ENCODE measurements around the gene CENPH.
A peak's percentile ranks its signal among the peaks of the same experiment; 100 is the strongest.

CENPH gene

DNA sequence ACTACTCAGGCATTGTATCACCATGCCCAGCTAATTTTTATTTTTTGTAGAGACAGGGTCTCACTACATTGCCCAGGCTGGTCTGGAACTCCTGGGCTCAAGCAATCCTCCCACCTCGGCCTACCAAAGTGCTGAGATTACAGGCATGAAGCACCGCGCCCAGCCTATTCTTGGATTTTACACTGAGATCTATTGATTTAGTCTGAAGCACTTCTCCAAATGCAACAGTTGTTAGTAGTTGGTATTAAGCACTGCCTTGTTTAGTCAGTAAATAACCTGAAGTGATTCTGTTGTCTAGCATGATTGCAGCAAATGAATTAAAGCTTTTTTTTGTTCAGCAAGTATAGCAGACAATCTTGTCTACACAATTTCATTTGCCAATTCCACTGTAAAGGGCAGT lies 31.3 kb upstream of the CENPH start:
- Histone ChIP-seq H4K8ac (ENCODE audit: low read depth, low read length) (no peak overlapping the region), H3K27me3 (ENCODE audit: control insufficient read depth in 3 of 3, insufficient read depth in 3 of 3, low read depth in 1 of 3, low read length in 3 of 3) (no peaks in the 10 kb centered on the region), H4K91ac (ENCODE audit: low read depth, low read length, poor library complexity) (no peak overlapping the region), H2BK15ac (ENCODE audit: low read length) (no peak overlapping the region), H3K4me1 (ENCODE audit: control insufficient read depth in 2 of 2, insufficient read depth in 1 of 2, low read depth in 1 of 2, low read length in 2 of 2) (no peaks in the 10 kb centered on the region), H3K27ac (replicated peaks; ENCODE audit: low read length) (no peak overlapping the region), H3K4ac (ENCODE audit: low read length) (no peak overlapping the region), H2AFZ (ENCODE audit: low read length) (no peak overlapping the region), H2BK5ac (ENCODE audit: low read length) (no peak overlapping the region), H2BK120ac (ENCODE audit: low read depth, low read length) (no peak overlapping the region), H3K9me3 (replicated peaks in 1 of 2; ENCODE audit: control insufficient read depth in 2 of 2, insufficient read depth in 1 of 2, low read depth in 1 of 2, low read length in 2 of 2) (no peaks in the 10 kb centered on the region), H3K4me3 (ENCODE audit: low read length in 2 of 2) (no peak overlapping the region), H3K79me1 (ENCODE audit: low read depth, low read length) (no peaks in the 10 kb centered on the region), H3K14ac (ENCODE audit: low read length) (no peak overlapping the region), H3K36me3 (replicated peaks in 1 of 2; ENCODE audit: control insufficient read depth in 2 of 2, insufficient read depth in 2 of 2, low read length in 2 of 2) (no peaks in the 10 kb centered on the region), H2BK12ac (ENCODE audit: low read length) (no peak overlapping the region), H2AK5ac (ENCODE audit: low read depth, low read length) (no peak overlapping the region), H3K23ac (ENCODE audit: low read depth, low read length, poor library complexity) (no peak overlapping the region), H3K18ac (ENCODE audit: low read length) (no peak overlapping the region), H3K4me2 (ENCODE audit: insufficient read depth, low read length, poor library complexity, severe bottlenecking) (no peak overlapping the region), H3K9ac (ENCODE audit: low read depth, low read length, poor library complexity) (no peak overlapping the region)
- no CpG with 5 or more reads among the region's 3 CpGs for WGBS, 2 donors (ENCODE audit: extremely low coverage in 2 of 2, insufficient read length in 2 of 2, insufficient replicate concordance in 1 of 2)
- no peak for DNase-seq (ENCODE audit: low spot score)

DNA sequence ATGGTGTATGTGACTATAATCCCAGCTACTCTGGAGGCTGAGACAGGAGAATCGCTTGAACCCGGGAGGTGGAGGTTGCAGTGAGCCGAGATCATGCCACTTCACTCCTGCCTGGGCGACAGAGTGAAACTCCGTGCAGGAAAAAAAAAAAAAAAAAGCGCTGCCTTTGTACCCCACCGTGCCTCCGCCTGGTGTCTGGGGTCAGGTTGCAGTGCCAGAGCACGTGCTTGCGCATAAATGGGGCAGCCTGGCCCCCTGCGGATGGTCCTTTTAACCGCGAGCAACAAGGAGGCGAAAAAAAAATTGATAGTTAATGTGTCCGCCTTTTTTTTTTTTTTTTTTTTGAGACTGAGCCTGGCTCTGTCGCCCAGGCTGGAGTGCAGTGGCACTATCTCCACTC lies 28.7 kb upstream of the CENPH start:
- no peak overlapping the region for H2AK5ac ChIP-seq (ENCODE audit: low read depth, low read length)
- H3K9me3 ChIP-seq (replicated peaks in 1 of 2; ENCODE audit: control insufficient read depth in 2 of 2, insufficient read depth in 1 of 2, low read depth in 1 of 2, low read length in 2 of 2): no peaks in the 10 kb centered on the region
- no peak overlapping the region for H4K8ac ChIP-seq (ENCODE audit: low read depth, low read length)
- WGBS, 2 donors (ENCODE audit: extremely low coverage in 2 of 2, insufficient read length in 2 of 2, insufficient replicate concordance in 1 of 2): no CpG with 5 or more reads among the region's 16 CpGs
- no peak overlapping the region for H3K23ac ChIP-seq (ENCODE audit: low read depth, low read length, poor library complexity)
- no peak overlapping the region for H2BK5ac ChIP-seq (ENCODE audit: low read length)
- H3K79me1 ChIP-seq (ENCODE audit: low read depth, low read length): no peaks in the 10 kb centered on the region
- no peak overlapping the region for H3K9ac ChIP-seq (ENCODE audit: low read depth, low read length, poor library complexity)
- H3K14ac ChIP-seq (ENCODE audit: low read length): no peak overlapping the region
- H3K4me1 ChIP-seq (ENCODE audit: control insufficient read depth in 2 of 2, insufficient read depth in 1 of 2, low read depth in 1 of 2, low read length in 2 of 2): no peaks in the 10 kb centered on the region
- H2BK12ac ChIP-seq (ENCODE audit: low read length): no peak overlapping the region
- H2BK120ac ChIP-seq (ENCODE audit: low read depth, low read length): no peak overlapping the region
- no peak overlapping the region for H2AFZ ChIP-seq (ENCODE audit: low read length)
- H4K91ac ChIP-seq (ENCODE audit: low read depth, low read length, poor library complexity): no peak overlapping the region
- no peak overlapping the region for H3K18ac ChIP-seq (ENCODE audit: low read length)
- H3K36me3 ChIP-seq (replicated peaks in 1 of 2; ENCODE audit: control insufficient read depth in 2 of 2, insufficient read depth in 2 of 2, low read length in 2 of 2): no peaks in the 10 kb centered on the region
- no peak for DNase-seq (ENCODE audit: low spot score)
- H2BK15ac ChIP-seq (ENCODE audit: low read length): no peak overlapping the region
- H3K27me3 ChIP-seq (ENCODE audit: control insufficient read depth in 3 of 3, insufficient read depth in 3 of 3, low read depth in 1 of 3, low read length in 3 of 3): no peaks in the 10 kb centered on the region
- no peak overlapping the region for H3K4me2 ChIP-seq (ENCODE audit: insufficient read depth, low read length, poor library complexity, severe bottlenecking)
- H3K4ac ChIP-seq (ENCODE audit: low read length): no peak overlapping the region
- H3K27ac ChIP-seq (replicated peaks; ENCODE audit: low read length): no peak overlapping the region
- H3K4me3 ChIP-seq (ENCODE audit: low read length in 2 of 2): no peak overlapping the region

DNA sequence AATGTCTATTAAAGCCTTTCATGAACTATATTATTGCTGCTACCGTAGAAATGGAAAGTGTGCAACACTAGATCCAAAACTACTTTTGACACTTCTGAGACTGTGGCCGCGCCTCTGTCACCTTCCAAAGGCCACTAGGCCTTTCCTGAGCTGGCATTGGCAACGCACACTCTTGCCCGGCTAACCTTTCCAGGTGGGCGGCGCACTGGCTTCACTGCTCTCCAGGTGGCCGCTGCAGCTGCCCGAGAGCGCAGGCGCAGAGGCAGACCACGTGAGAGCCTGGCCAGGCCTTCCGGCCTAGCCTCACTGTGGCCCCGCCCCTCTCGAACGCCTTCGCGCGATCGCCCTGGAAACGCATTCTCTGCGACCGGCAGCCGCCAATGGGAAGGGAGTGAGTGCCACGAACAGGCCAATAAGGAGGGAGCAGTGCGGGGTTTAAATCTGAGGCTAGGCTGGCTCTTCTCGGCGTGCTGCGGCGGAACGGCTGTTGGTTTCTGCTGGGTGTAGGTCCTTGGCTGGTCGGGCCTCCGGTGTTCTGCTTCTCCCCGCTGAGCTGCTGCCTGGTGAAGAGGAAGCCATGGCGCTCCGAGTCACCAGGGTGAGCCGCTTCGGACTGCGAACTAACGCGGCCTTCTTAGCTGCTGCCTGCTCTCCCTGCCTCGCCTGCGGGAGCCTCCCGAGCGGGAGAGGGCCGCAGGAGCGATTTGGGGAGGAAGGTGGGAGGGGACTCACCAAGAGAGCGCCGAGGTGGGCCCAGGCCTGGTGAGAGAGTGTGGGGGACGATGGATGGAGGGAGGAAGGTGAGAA lies 22.5 kb upstream of the CENPH start, which contains the start of gene CCNB1:
TSS of gene CCNB1 (plus strand) at position 465 of the 807 bp plus-strand sequence. CDS start at position 578, 113 bp downstream.
- H2BK5ac ChIP-seq (ENCODE audit: low read length): peak within 1 kb of the TSS; percentile 68
- no peak within 1 kb of the TSS for H3K4ac ChIP-seq (ENCODE audit: low read length)
- H2AK5ac ChIP-seq (ENCODE audit: low read depth, low read length): peak within 1 kb of the TSS; percentile 49
- no peak within 1 kb of the TSS for H2BK15ac ChIP-seq (ENCODE audit: low read length)
- no peak within 1 kb of the TSS for H4K8ac ChIP-seq (ENCODE audit: low read depth, low read length)
- peak; percentile 93 for DNase-seq (ENCODE audit: low spot score)
- peak within 1 kb of the TSS; percentile 95 for H3K18ac ChIP-seq (ENCODE audit: low read length)
- H2BK120ac ChIP-seq (ENCODE audit: low read depth, low read length): no peak within 1 kb of the TSS
- H2AFZ ChIP-seq (ENCODE audit: low read length): peak within 1 kb of the TSS; percentile 81
- peaks cover 16 to 43% of the 10 kb centered on the region in 2 donors for H3K36me3 ChIP-seq (replicated peaks in 1 of 2; ENCODE audit: control insufficient read depth in 2 of 2, insufficient read depth in 2 of 2, low read length in 2 of 2)
- WGBS, 2 donors (ENCODE audit: extremely low coverage in 2 of 2, insufficient read length in 2 of 2, insufficient replicate concordance in 1 of 2): no CpG with 5 or more reads among the region's 50 CpGs
- no peaks in the 10 kb centered on the region for H3K9me3 ChIP-seq (replicated peaks in 1 of 2; ENCODE audit: control insufficient read depth in 2 of 2, insufficient read depth in 1 of 2, low read depth in 1 of 2, low read length in 2 of 2)
- peak within 1 kb of the TSS; percentile 84 to 95 for H3K4me3 ChIP-seq (ENCODE audit: low read length in 2 of 2)
- peak within 1 kb of the TSS; percentile 66 for H3K23ac ChIP-seq (ENCODE audit: low read depth, low read length, poor library complexity)
- no peak within 1 kb of the TSS for H2BK12ac ChIP-seq (ENCODE audit: low read length)
- H4K91ac ChIP-seq (ENCODE audit: low read depth, low read length, poor library complexity): no peak within 1 kb of the TSS
- H3K4me2 ChIP-seq (ENCODE audit: insufficient read depth, low read length, poor library complexity, severe bottlenecking): peak within 1 kb of the TSS; percentile 74
- peak within 1 kb of the TSS; percentile 49 for H3K14ac ChIP-seq (ENCODE audit: low read length)
- H3K27me3 ChIP-seq (ENCODE audit: control insufficient read depth in 3 of 3, insufficient read depth in 3 of 3, low read depth in 1 of 3, low read length in 3 of 3): no peaks in the 10 kb centered on the region
- peak within 1 kb of the TSS; percentile 89 for H3K27ac ChIP-seq (replicated peaks; ENCODE audit: low read length)
- H3K9ac ChIP-seq (ENCODE audit: low read depth, low read length, poor library complexity): peak within 1 kb of the TSS; percentile 94
- H3K79me1 ChIP-seq (ENCODE audit: low read depth, low read length): no peaks in the 10 kb centered on the region
- H3K4me1 ChIP-seq (ENCODE audit: control insufficient read depth in 2 of 2, insufficient read depth in 1 of 2, low read depth in 1 of 2, low read length in 2 of 2): peaks cover 6 to 13% of the 10 kb centered on the region in 2 donors

DNA sequence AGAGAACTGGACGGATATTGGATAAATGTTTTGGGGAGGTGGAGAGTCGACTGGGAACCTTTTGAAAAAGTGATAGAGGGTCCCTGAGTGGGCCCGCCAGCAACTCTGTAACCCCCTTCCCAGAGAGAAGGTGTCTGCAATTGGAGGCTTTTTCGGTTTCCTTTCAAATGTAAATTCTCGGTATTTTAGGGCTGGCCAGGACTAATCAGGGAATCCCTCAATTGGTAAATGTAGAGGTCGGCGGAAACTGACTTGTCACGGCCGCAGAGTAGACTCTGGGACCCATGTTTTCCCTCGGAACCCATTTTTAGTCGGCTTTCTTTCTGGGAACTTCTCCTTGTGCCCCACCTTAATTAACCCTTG lies 21.9 kb upstream of the CENPH start:
- Histone ChIP-seq H2AK5ac (ENCODE audit: low read depth, low read length) (no peak overlapping the region), H3K36me3 (replicated peaks in 1 of 2; ENCODE audit: control insufficient read depth in 2 of 2, insufficient read depth in 2 of 2, low read length in 2 of 2) (peaks cover 18 to 49% of the 10 kb centered on the region in 2 donors), H3K23ac (ENCODE audit: low read depth, low read length, poor library complexity) (no peak overlapping the region), H3K79me1 (ENCODE audit: low read depth, low read length) (no peaks in the 10 kb centered on the region), H3K14ac (ENCODE audit: low read length) (no peak overlapping the region), H2BK15ac (ENCODE audit: low read length) (no peak overlapping the region), H3K4me2 (ENCODE audit: insufficient read depth, low read length, poor library complexity, severe bottlenecking) (peak overlapping the region; percentile 74), H3K18ac (ENCODE audit: low read length) (peak overlapping the region; percentile 95), H4K91ac (ENCODE audit: low read depth, low read length, poor library complexity) (no peak overlapping the region), H3K4me1 (ENCODE audit: control insufficient read depth in 2 of 2, insufficient read depth in 1 of 2, low read depth in 1 of 2, low read length in 2 of 2) (peaks cover 6 to 13% of the 10 kb centered on the region in 2 donors), H2BK5ac (ENCODE audit: low read length) (peak overlapping the region; percentile 68), H4K8ac (ENCODE audit: low read depth, low read length) (no peak overlapping the region), H3K27ac (replicated peaks; ENCODE audit: low read length) (peak overlapping the region; percentile 89), H3K27me3 (ENCODE audit: control insufficient read depth in 3 of 3, insufficient read depth in 3 of 3, low read depth in 1 of 3, low read length in 3 of 3) (no peaks in the 10 kb centered on the region), H3K4ac (ENCODE audit: low read length) (no peak overlapping the region), H3K9ac (ENCODE audit: low read depth, low read length, poor library complexity) (peak overlapping the region; percentile 94), H3K4me3 (ENCODE audit: low read length in 2 of 2) (peak overlapping the region; percentile 84 to 95), H2AFZ (ENCODE audit: low read length) (peak overlapping the region; percentile 81), H2BK120ac (ENCODE audit: low read depth, low read length) (no peak overlapping the region), H2BK12ac (ENCODE audit: low read length) (no peak overlapping the region), H3K9me3 (replicated peaks in 1 of 2; ENCODE audit: control insufficient read depth in 2 of 2, insufficient read depth in 1 of 2, low read depth in 1 of 2, low read length in 2 of 2) (no peaks in the 10 kb centered on the region)
- WGBS, 2 donors (ENCODE audit: extremely low coverage in 2 of 2, insufficient read length in 2 of 2, insufficient replicate concordance in 1 of 2): no CpG with 5 or more reads among the region's 11 CpGs
- DNase-seq (ENCODE audit: low spot score): no peak

Measured in neuronal stem cell (in vitro differentiated cells).